HG03280 (cell line): Measurements from ENCODE around the gene FOXL3.
"Not testable (repeated sequence)": the region's sequence is repeated elsewhere in the genome, so short reads cannot be mapped to it uniquely, and the experiment has no call there.

Source experiments
- ATAC-seq: cut with Tn5 transposase; IDR thresholded peaks from one replicate; pipeline ENCODE4 v1.9.1; 2021; ENCODE audit warnings: mild to moderate bottlenecking, moderate library complexity; ENCODE audit not compliant: unreplicated experiment

Gene FOXL3

GRCh38 chr7:286266-286665 is 3.7 kb upstream of the FOXL3 start:
- ATAC-seq, result no peak

GRCh38 chr7:288671-289101 is 1.3 kb upstream of the FOXL3 start:
- ATAC-seq, result no peak

- ATAC-seq, result no peak
Measured at GRCh38 chr7:289209-289755, 688 bp upstream of the FOXL3 start.

- ATAC-seq, result no peak
Measured at GRCh38 chr7:290554-291372, 793 bp downstream of the FOXL3 start.

GRCh38 chr7:291373-292092 is 1.6 kb downstream of the FOXL3 start:
- ATAC-seq, result no peak

GRCh38 chr7:292226-292625 is 2.3 kb downstream of the FOXL3 start:
- no peak for ATAC-seq

- no peak for ATAC-seq
Measured at GRCh38 chr7:292826-293225, 2.9 kb downstream of the FOXL3 start.

GRCh38 chr7:293681-294439 is 3.9 kb downstream of the FOXL3 start:
- no peak for ATAC-seq

GRCh38 chr7:294440-295154 is 4.6 kb downstream of the FOXL3 start:
- ATAC-seq, result no peak

GRCh38 chr7:295155-296154 is 5.5 kb downstream of the FOXL3 start:
- no peak for ATAC-seq

GRCh38 chr7:296373-296945 is 6.5 kb downstream of the FOXL3 start:
- no peak for ATAC-seq

- ATAC-seq, result not testable (repeated sequence)
Measured at GRCh38 chr7:297141-297540, 7.2 kb downstream of the FOXL3 start.

- ATAC-seq, result no peak
Measured at GRCh38 chr7:297611-298374, 7.8 kb downstream of the FOXL3 start.

GRCh38 chr7:298375-298702 is 8.4 kb downstream of the FOXL3 start:
- no peak for ATAC-seq

GRCh38 chr7:298743-299142 is 8.8 kb downstream of the FOXL3 start:
- no peak for ATAC-seq

GRCh38 chr7:299169-299568 is 9.2 kb downstream of the FOXL3 start:
- no peak for ATAC-seq

- ATAC-seq, result no peak
Measured at GRCh38 chr7:299628-300027, 9.7 kb downstream of the FOXL3 start.

- ATAC-seq, result no peak
Measured at GRCh38 chr7:300048-300447, 10.1 kb downstream of the FOXL3 start.
